Activated CD8-positive, alpha-beta T cell treated with anti-CD3 and anti-CD28 coated beads for 36 hours (primary cell): ENCODE results near the gene DNAL1. TPM values are rescaled to one million over a fixed set of nuclear protein-coding genes. Genes with fewer than 3 reads are reported as not detected.

Experiments
- ATAC-seq: fragments of 200-7000 bp; cut with Tn5 transposase; one replicate; pipeline ENCODE4 v1.10.0; 2021; ENCODE audit warnings: mild to moderate bottlenecking, moderate library complexity
- CTCF ChIA-PET: fragments of 350-600 bp; sonication (Branson Sonifier 250); formaldehyde crosslinking; loops from one replicate; lab custom pipeline; 2021; ENCODE audit warnings: antibody characterized with exemption; lab: Charles Lee
- POLR2A ChIA-PET: fragments of 350-600 bp; sonication (Branson Sonifier 250); formaldehyde crosslinking; loops from one replicate; lab custom pipeline; 2021; ENCODE audit warnings: antibody characterized with exemption; lab: Charles Lee
- DNase-seq: peaks from one replicate; pipeline ENCODE4 v3.0.0-alpha.2; 2020
- H3K27ac Mint-ChIP-seq: one replicate; pipeline ENCODE4 v1.8.0; 2021; ENCODE audit warnings: mild to moderate bottlenecking, mixed read lengths
- H3K27me3 Mint-ChIP-seq: one replicate; pipeline ENCODE4 v1.8.0; 2021; ENCODE audit warnings: mixed read lengths
- H3K36me3 Mint-ChIP-seq: one replicate; pipeline ENCODE4 v1.8.0; 2021; ENCODE audit warnings: low read depth, mixed read lengths
- H3K4me1 Mint-ChIP-seq: one replicate; pipeline ENCODE4 v1.8.0; 2021; ENCODE audit warnings: low read depth, mixed read lengths
- H3K4me3 Mint-ChIP-seq: one replicate; pipeline ENCODE4 v1.8.0; 2021; ENCODE audit warnings: mild to moderate bottlenecking, moderate library complexity, mixed read lengths
- H3K9me3 Mint-ChIP-seq: one replicate; pipeline ENCODE4 v1.8.0; 2021; ENCODE audit warnings: mixed read lengths
- CTCF ChIP-seq: fragments of 200-600 bp; IDR thresholded peaks from one replicate; pipeline ENCODE4 v1.8.0; 2022; ENCODE audit warnings: antibody characterized with exemption, mild to moderate bottlenecking
- intact Hi-C: fragments of 100-400 bp; cut with micrococcal nuclease; formaldehyde crosslinking; loops from one replicate; pipeline ENCODE4 v1.10.0; 2022
- total RNA-seq, 2 experiments: library from RNA; stranded (reverse); gene quantifications; one replicate each; pipeline ENCODE4 v1.2.3, GENCODE V29; 2021

DNAL1 gene
- total RNA-seq: 1 to 10 TPM; 4.8 to 5.9 TPM

GRCh38 chr14:73644531-73645247 is at the start of gene DNAL1:
Gene DNAL1, plus strand, starts transcription at chr14:73644986. Its CDS starts 54 bp downstream, at chr14:73645040.
- DNase-seq: peak; percentile 94
- Mint-ChIP-seq H3K27ac (peak within 1 kb of the TSS; percentile 93), H3K27me3 (no peaks in the 10 kb centered on the region), H3K9me3 (no peaks in the 10 kb centered on the region), H3K36me3 (no peaks in the 10 kb centered on the region), H3K4me1 (peaks cover 11% of the 10 kb centered on the region), H3K4me3 (peak within 1 kb of the TSS; percentile 81)
- POLR2A ChIA-PET: interaction anchor here (0.8 to 1.3 kb wide), 4 partner anchors 9 to 115 kb away, joined by 3 to 5 read pairs (median 4); no protein-coding TSS in a partner anchor
- ATAC-seq: peak; percentile 100
- intact Hi-C loops: loop anchor here (1.0 kb wide), 1 partner anchor 52 kb away; no protein-coding TSS in a partner anchor
- TF ChIP-seq CTCF: no peak
- CTCF ChIA-PET: interaction anchor here (1.2 to 4.5 kb wide), 2 partner anchors 12 to 74 kb away, joined by 3 to 22 read pairs; no protein-coding TSS in a partner anchor

- no peak overlapping the region for H3K27ac Mint-ChIP-seq
- no peaks in the 10 kb centered on the region for H3K36me3 Mint-ChIP-seq
- no peaks in the 10 kb centered on the region for H3K4me1 Mint-ChIP-seq
- no peak for ATAC-seq
- intact Hi-C loops: no loop called here
- ChIA-PET POLR2A (interaction anchor here (1.2 kb wide), 1 partner anchor 10 kb away, joined by 6 read pairs; no protein-coding TSS in a partner anchor), CTCF (interaction anchor here (2.4 kb wide), 1 partner anchor 9 kb away, joined by 6 read pairs; no protein-coding TSS in a partner anchor)
- TF ChIP-seq CTCF: no peak
- H3K9me3 Mint-ChIP-seq: no peaks in the 10 kb centered on the region
- H3K27me3 Mint-ChIP-seq: no peaks in the 10 kb centered on the region
- no peak overlapping the region for H3K4me3 Mint-ChIP-seq
- no peak for DNase-seq
Measured at GRCh38 chr14:73599499-73599898, 45.3 kb upstream of the DNAL1 start.

GRCh38 chr14:73602994-73603393 is 41.8 kb upstream of the DNAL1 start:
- no peak for ATAC-seq
- no peaks in the 10 kb centered on the region for H3K36me3 Mint-ChIP-seq
- H3K4me3 Mint-ChIP-seq: no peak overlapping the region
- CTCF ChIA-PET: no interaction called here
- intact Hi-C loops: no loop called here
- H3K27ac Mint-ChIP-seq: no peak overlapping the region
- POLR2A ChIA-PET: no interaction called here
- DNase-seq: no peak
- no peak for TF ChIP-seq CTCF
- no peaks in the 10 kb centered on the region for H3K4me1 Mint-ChIP-seq
- H3K9me3 Mint-ChIP-seq: no peaks in the 10 kb centered on the region
- no peaks in the 10 kb centered on the region for H3K27me3 Mint-ChIP-seq

GRCh38 chr14:73606271-73606670 is 38.5 kb upstream of the DNAL1 start:
- TF ChIP-seq CTCF: no peak
- Mint-ChIP-seq H3K36me3 (no peaks in the 10 kb centered on the region), H3K4me3 (no peak overlapping the region), H3K27ac (no peak overlapping the region), H3K4me1 (no peaks in the 10 kb centered on the region), H3K27me3 (no peaks in the 10 kb centered on the region), H3K9me3 (no peaks in the 10 kb centered on the region)
- DNase-seq (no peak), ATAC-seq (no peak)
- ChIA-PET POLR2A (interaction anchor here (1.4 kb wide), 1 partner anchor 28 kb away, joined by 3 read pairs; no protein-coding TSS in a partner anchor), CTCF (no interaction called here)
- intact Hi-C loops: no loop called here

GRCh38 chr14:73607241-73607640 is 37.5 kb upstream of the DNAL1 start:
- Mint-ChIP-seq H3K27me3 (no peaks in the 10 kb centered on the region), H3K27ac (no peak overlapping the region), H3K9me3 (no peaks in the 10 kb centered on the region), H3K4me3 (no peak overlapping the region), H3K36me3 (no peaks in the 10 kb centered on the region), H3K4me1 (peaks cover 2% of the 10 kb centered on the region)
- ChIA-PET CTCF (interaction anchor here (1.1 kb wide), 1 partner anchor 13 kb away, joined by 3 read pairs; no protein-coding TSS in a partner anchor), POLR2A (no interaction called here)
- ATAC-seq (no peak), DNase-seq (no peak)
- intact Hi-C loops: no loop called here
- no peak for TF ChIP-seq CTCF
